HepG2 (cell line): ENCODE results near the gene DLG1. TPM values are rescaled to one million over a fixed set of nuclear protein-coding genes. Genes with fewer than 3 reads are reported as not detected.

ENCODE experiments used
- ATAC-seq: fragments of 200-7000 bp; cut with Tn5 transposase; 3 replicates; pipeline ENCODE4 v1.9.1; 2020; ENCODE audit warnings: mild to moderate bottlenecking, moderate library complexity
- BruUV-seq: library from RNA; stranded (reverse); fragments of 400-500 nt; replicated peaks from 2 replicates; lab custom pipeline; 2021; lab: Mats Ljungman, UMichigan
- CTCF ChIA-PET: fragments of 300-600 bp; formaldehyde crosslinking; extraction: SDS; loops from one replicate; lab custom pipeline; 2021; ENCODE audit warnings: low total read pairs, inconsistent platforms, low intra/inter-chr PET ratio; lab: Yijun Ruan, JAX
- POLR2A ChIA-PET: fragments of 350-600 bp; sonication (Branson Sonifier 250); formaldehyde crosslinking; loops from one replicate; lab custom pipeline; 2020; ENCODE audit warnings: antibody characterized with exemption, inconsistent platforms; lab: Yijun Ruan, JAX
- DNase-seq: peaks from one replicate; pipeline ENCODE4 v3.0.0-alpha.2; 2015; ENCODE audit warnings: low spot score
- FAIRE-seq: peaks from 3 replicates; lab custom pipeline; 2011; peaks lifted over from hg19 to GRCh38; lab: Jason Lieb, UNC
- H2AFZ ChIP-seq: one replicate; pipeline ENCODE4 v1.6.1; 2011; ENCODE audit warnings: low read length, inconsistent platforms
- H3K27ac ChIP-seq: fragments of 300-600 bp; 3 replicates; pipeline ENCODE4 v1.8.0; 2011; ENCODE audit warnings: mixed run types, mild to moderate bottlenecking, mixed read lengths, low read length, inconsistent platforms; ENCODE audit not compliant: insufficient read depth; ENCODE audit errors: extremely low read length
- H3K27me3 ChIP-seq, 2 experiments: fragments of 200-600 bp in 1 of 2; 2 replicates in 1 of 2; 3 replicates in 1 of 2; pipeline versions ENCODE4 v1.6.0 to v1.8.0; 2011; ENCODE audit warnings: low read length in 2 of 2, mild to moderate bottlenecking in 2 of 2, moderate library complexity in 2 of 2, inconsistent platforms in 1 of 2; ENCODE audit not compliant: insufficient read depth in 2 of 2, control insufficient read depth in 1 of 2
- H3K36me3 ChIP-seq, 2 experiments: fragments of 200-600 bp in 1 of 2; replicated peaks in 1 of 2; 2 replicates in 1 of 2; 3 replicates in 1 of 2; pipeline versions ENCODE4 v1.5.1 to v1.8.0; 2011; ENCODE audit warnings: low read length in 2 of 2, inconsistent platforms in 1 of 2; ENCODE audit not compliant: insufficient read depth in 2 of 2, control insufficient read depth in 1 of 2
- H3K4me1 ChIP-seq: 2 replicates; pipeline ENCODE4 v1.5.1; 2012; ENCODE audit warnings: low read length, inconsistent platforms; ENCODE audit not compliant: insufficient read depth
- H3K4me2 ChIP-seq: 2 replicates; pipeline ENCODE4 v1.6.0; 2011; ENCODE audit warnings: low read depth, low read length, inconsistent platforms
- H3K4me3 ChIP-seq, 3 experiments: fragments of 200-600 bp in 1 of 3; sonication (generic), shearing (Covaris generic) in 1 of 3; replicated peaks in 1 of 3; 2 replicates each; pipeline ENCODE4 v1.5.1; 2011 to 2016; ENCODE audit warnings: low read length in 3 of 3, inconsistent platforms in 2 of 3, low read depth in 2 of 3, mild to moderate bottlenecking in 2 of 3, control low read depth in 1 of 3, mixed read lengths in 1 of 3; ENCODE audit not compliant: insufficient read depth in 1 of 3
- H3K79me2 ChIP-seq: one replicate; pipeline ENCODE4 v1.6.1; 2011; ENCODE audit warnings: low read length, inconsistent platforms; ENCODE audit not compliant: insufficient read depth
- H3K9ac ChIP-seq: 2 replicates; pipeline ENCODE4 v1.6.0; 2011; ENCODE audit warnings: mild to moderate bottlenecking, low read depth, low read length, inconsistent platforms; ENCODE audit not compliant: insufficient read depth
- H3K9me3 ChIP-seq: 2 replicates; pipeline ENCODE4 v1.5.1; 2012; ENCODE audit warnings: mild to moderate bottlenecking, low read length
- H4K20me1 ChIP-seq: 2 replicates; pipeline ENCODE4 v1.6.0; 2011; ENCODE audit warnings: inconsistent platforms, mild to moderate bottlenecking, low read length, moderate library complexity; ENCODE audit not compliant: insufficient read depth
- ETV6 ChIP-seq: sonication (generic); formaldehyde crosslinking; conservative IDR thresholded peaks from 2 replicates; pipeline ENCODE4 v1.4.0; 2020; ENCODE audit warnings: missing genetic modification reagents
- RBM22 ChIP-seq: fragments of 200-400 bp; formaldehyde crosslinking; optimal IDR thresholded peaks from 2 replicates; pipeline ENCODE3; 2017; ENCODE audit warnings: mild to moderate bottlenecking, low read length, moderate library complexity
- REXO4 ChIP-seq: sonication (generic); formaldehyde crosslinking; IDR thresholded peaks from 2 replicates; pipeline ENCODE4 v1.8.0; 2022; ENCODE audit warnings: missing genetic modification reagents, mild to moderate bottlenecking, borderline replicate concordance
- ZNF468 ChIP-seq: sonication (generic); formaldehyde crosslinking; IDR thresholded peaks from 2 replicates; pipeline ENCODE4 v1.8.0; 2022; ENCODE audit warnings: mild to moderate bottlenecking, moderate library complexity, missing genetic modification reagents
- ZNF607 ChIP-seq: sonication (generic); formaldehyde crosslinking; IDR thresholded peaks from 2 replicates; pipeline ENCODE4 v1.5.1; 2020; ENCODE audit warnings: missing genetic modification reagents, mild to moderate bottlenecking, borderline replicate concordance
- WGBS: methylation state at CpG from one replicate; pipeline ENCODE4 v1.1.6; 2017; ENCODE audit warnings: low lambda C conversion rate; 5-methylcytosine and 5-hydroxymethylcytosine counted together
- in situ Hi-C: cut with HindIII; loops from 2 replicates; pipeline ENCODE4 v1.10.0; 2017; ENCODE audit warnings: low pct_unique_long_range_greater_than_20kb; ENCODE audit not compliant: extremely low pct_ligation_motif_present
- intact Hi-C: fragments of 100-400 bp; cut with micrococcal nuclease; formaldehyde crosslinking; loops from one replicate; pipeline ENCODE4 v1.10.0; 2022; ENCODE audit not compliant: unreplicated experiment
- polyA plus RNA-seq, 8 experiments: library from polyadenylated mRNA; depleted of rRNA in 3 of 8; stranded (reverse) in 7 of 8; unstranded in 1 of 8; fragments of >200 nt; fragmentation: Illumina TruSeq in 4 of 8; extraction: Trizol in 4 of 8; gene quantifications; 2 replicates each; pipeline versions ENCODE4 v1.2.1 to v1.2.3, GENCODE V29; 2011 to 2016; ENCODE audit warnings: low read depth in 4 of 8, missing spikeins in 1 of 8, mixed read lengths in 1 of 8; ENCODE audit not compliant: insufficient read depth in 1 of 8
- total RNA-seq, 5 experiments: library from RNA; depleted of rRNA; stranded (reverse); fragments of >200 nt; fragmentation: Illumina TruSeq; extraction: Trizol; gene quantifications; 2 replicates each; pipeline ENCODE4 v1.2.3, GENCODE V29; 2016; ENCODE audit warnings: low read depth in 1 of 5
- TF ChIP-seq, protein P1 (sequence below): sonication (generic); formaldehyde crosslinking; IDR thresholded peaks from 2 replicates; pipeline ENCODE4 v1.4.0; 2020; ENCODE audit warnings: missing genetic modification reagents, borderline replicate concordance
- TF ChIP-seq, protein P2 (sequence below): fragments of 450-650 bp; IDR thresholded peaks from 2 replicates; pipeline ENCODE4 v1.6.1; 2017; ENCODE audit warnings: mild to moderate bottlenecking

Gene DLG1
- total and polyA plus RNA-seq, 2 of the 13 experiments (the other 11 are each of a cell fraction or from before 2014, with no cell fraction given): 30.5 to 104 TPM

DNA sequence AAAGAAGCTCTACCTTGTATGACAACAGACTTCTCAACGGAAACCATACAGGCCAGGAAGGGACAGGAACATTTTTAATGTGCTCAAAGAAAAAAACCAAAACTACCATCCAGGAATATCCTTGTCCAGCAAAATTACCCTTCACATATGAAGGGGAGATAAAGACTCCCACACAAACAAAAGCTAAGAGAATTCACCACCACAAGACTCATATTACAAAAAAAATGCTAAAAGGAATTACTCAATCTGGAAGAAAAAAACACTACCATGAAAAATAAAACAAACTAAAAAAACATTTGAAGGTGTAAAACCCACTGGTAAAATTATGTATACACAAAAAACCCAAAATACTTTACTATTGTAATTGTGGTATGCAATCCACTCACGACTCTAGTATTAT is 57.2 kb downstream of the DLG1 start (continued):
- TF ChIP-seq ETV6 (CRISPR knock-in tag): no peak
- TF ChIP-seq, protein P1, sequence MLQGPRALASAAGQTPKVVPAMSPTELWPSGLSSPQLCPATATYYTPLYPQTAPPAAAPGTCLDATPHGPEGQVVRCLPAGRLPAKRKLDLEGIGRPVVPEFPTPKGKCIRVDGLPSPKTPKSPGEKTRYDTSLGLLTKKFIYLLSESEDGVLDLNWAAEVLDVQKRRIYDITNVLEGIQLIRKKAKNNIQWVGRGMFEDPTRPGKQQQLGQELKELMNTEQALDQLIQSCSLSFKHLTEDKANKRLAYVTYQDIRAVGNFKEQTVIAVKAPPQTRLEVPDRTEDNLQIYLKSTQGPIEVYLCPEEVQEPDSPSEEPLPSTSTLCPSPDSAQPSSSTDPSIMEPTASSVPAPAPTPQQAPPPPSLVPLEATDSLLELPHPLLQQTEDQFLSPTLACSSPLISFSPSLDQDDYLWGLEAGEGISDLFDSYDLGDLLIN: no peak
- no peak for TF ChIP-seq ZNF468 (CRISPR knock-in tag)

DNA sequence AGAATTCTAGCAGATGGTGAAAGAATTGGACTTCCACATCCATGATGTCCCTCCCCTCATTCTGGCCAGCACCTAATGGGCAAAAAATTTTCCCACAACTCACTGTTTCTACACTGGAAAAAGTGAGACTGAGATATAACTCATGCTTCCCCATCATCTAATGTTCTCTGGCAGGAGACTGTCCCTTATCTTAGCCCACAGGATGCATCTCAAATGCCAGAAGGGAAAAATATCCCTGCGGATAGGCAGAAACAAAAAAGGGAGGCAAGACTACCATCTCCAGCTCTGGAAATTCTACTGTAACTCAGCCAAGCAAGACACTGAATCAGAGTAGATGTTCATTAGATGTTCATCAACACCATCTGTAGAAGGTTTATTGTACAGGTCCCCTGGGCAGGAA is 58.6 kb downstream of the DLG1 start:
- BruUV-seq: no TSS peak
- Histone ChIP-seq H3K4me2 (no peak overlapping the region), H3K9me3 (peaks cover 20% of the 10 kb centered on the region), H3K4me1 (peaks cover 77% of the 10 kb centered on the region), H3K27ac (no peak overlapping the region), H3K79me2 (peaks cover 99% of the 10 kb centered on the region), H3K36me3 (peaks cover 6 to 22% of the 10 kb centered on the region in 2 experiments; a peak in 4 of 5 replicates), H3K4me3 (no peak overlapping the region), H3K27me3 (no peaks in the 10 kb centered on the region), H3K9ac (no peak overlapping the region), H4K20me1 (0 out of 2 replicates have a peak, but pooled peaks cover 4% of the 10 kb centered on the region), H2AFZ (no peak overlapping the region)
- CTCF ChIA-PET: no interaction called here
- intact Hi-C loops (no loop called here), in situ Hi-C loops (no loop called here)
- DNase-seq (no peak), ATAC-seq (no peak), FAIRE-seq (no peak)
- POLR2A ChIA-PET: no interaction called here
- 96% methylated on average over 1 of the region's 1 CpG for WGBS
- TF ChIP-seq RBM22 (peak; percentile 22), ZNF607 (no peak), REXO4 (CRISPR knock-in tag) (no peak)
- TF ChIP-seq, protein P2, sequence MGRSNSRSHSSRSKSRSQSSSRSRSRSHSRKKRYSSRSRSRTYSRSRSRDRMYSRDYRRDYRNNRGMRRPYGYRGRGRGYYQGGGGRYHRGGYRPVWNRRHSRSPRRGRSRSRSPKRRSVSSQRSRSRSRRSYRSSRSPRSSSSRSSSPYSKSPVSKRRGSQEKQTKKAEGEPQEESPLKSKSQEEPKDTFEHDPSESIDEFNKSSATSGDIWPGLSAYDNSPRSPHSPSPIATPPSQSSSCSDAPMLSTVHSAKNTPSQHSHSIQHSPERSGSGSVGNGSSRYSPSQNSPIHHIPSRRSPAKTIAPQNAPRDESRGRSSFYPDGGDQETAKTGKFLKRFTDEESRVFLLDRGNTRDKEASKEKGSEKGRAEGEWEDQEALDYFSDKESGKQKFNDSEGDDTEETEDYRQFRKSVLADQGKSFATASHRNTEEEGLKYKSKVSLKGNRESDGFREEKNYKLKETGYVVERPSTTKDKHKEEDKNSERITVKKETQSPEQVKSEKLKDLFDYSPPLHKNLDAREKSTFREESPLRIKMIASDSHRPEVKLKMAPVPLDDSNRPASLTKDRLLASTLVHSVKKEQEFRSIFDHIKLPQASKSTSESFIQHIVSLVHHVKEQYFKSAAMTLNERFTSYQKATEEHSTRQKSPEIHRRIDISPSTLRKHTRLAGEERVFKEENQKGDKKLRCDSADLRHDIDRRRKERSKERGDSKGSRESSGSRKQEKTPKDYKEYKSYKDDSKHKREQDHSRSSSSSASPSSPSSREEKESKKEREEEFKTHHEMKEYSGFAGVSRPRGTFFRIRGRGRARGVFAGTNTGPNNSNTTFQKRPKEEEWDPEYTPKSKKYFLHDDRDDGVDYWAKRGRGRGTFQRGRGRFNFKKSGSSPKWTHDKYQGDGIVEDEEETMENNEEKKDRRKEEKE: no peak
